PC-9 (cell line): ENCODE measurements around the gene RRAS.

Experiments
- EZH2 ChIP-seq: fragments of 200-600 bp; sonication (generic); IDR thresholded peaks from 2 replicates; pipeline ENCODE4 v1.8.0; 2017; ENCODE audit warnings: antibody characterized with exemption, low read depth
- TF ChIP-seq, protein P1 (sequence below): fragments of 200-600 bp; sonication (generic); conservative IDR thresholded peaks from 2 replicates; pipeline ENCODE4 v1.6.1; 2017; ENCODE audit warnings: mixed run types, antibody characterized with exemption, mild to moderate bottlenecking, moderate library complexity

DNA sequence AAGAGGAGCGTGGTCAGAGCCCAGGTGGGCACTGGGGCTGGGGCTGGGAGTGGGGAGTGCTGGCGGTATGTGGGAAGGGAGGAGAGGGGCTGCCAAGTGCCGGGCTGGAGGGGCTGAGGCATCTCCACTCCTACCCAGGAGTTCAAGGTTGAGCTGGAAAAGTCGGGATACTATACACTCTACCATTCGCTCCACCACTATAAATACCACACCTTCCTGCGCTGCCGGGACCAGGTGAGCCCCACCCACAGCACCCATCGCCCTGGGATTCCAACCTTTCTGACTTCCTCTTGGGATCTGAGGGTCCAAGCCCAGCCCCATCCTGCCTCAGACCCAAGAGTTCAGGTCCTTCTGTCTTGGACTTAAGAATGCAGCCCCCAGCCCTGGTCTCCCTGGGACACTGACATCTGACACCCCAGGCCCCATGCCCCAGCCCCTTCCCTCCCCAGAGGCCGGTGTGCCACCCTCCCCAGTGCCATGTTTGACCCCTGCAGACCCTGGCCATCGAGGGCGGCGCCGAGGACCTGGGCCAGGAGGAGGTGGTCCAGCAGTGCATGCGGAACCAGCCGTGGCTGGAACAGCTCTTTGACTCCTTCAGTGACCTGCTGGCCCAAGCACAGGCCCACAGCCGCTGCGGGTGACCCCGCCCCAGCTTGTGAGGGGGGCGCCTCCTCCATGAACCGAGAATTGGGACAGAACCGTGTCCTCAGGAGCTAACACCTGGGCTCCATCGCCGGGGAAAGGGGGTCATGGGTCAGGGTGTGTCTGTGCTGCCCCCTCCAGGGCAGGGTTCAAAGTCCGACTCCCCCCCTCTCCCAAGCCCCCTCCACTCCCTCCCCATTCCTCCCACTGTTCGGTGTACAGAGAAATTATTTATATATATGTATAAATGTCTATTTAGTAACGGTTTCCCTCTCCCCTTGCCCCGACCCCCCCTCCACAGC is 14.7 kb downstream of the RRAS start:
- no peak for TF ChIP-seq EZH2
- TF ChIP-seq, protein P1, sequence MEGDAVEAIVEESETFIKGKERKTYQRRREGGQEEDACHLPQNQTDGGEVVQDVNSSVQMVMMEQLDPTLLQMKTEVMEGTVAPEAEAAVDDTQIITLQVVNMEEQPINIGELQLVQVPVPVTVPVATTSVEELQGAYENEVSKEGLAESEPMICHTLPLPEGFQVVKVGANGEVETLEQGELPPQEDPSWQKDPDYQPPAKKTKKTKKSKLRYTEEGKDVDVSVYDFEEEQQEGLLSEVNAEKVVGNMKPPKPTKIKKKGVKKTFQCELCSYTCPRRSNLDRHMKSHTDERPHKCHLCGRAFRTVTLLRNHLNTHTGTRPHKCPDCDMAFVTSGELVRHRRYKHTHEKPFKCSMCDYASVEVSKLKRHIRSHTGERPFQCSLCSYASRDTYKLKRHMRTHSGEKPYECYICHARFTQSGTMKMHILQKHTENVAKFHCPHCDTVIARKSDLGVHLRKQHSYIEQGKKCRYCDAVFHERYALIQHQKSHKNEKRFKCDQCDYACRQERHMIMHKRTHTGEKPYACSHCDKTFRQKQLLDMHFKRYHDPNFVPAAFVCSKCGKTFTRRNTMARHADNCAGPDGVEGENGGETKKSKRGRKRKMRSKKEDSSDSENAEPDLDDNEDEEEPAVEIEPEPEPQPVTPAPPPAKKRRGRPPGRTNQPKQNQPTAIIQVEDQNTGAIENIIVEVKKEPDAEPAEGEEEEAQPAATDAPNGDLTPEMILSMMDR, result no peak
